GM08714 (cell line): ENCODE measurements around the gene PRELID3B.

Experiments used
- H3K4me3 ChIP-seq: fragments of 200-500 bp; sonication (Bioruptor generic); 2 replicates; pipeline ENCODE4 v1.5.1; 2014; ENCODE audit warnings: mild to moderate bottlenecking, low read length, inconsistent platforms
- ZNF274 ChIP-seq: IDR thresholded peaks from 2 replicates; pipeline ENCODE4 v1.6.1; 2012; ENCODE audit warnings: mild to moderate bottlenecking, low read depth, low read length

The PRELID3B gene

DNA sequence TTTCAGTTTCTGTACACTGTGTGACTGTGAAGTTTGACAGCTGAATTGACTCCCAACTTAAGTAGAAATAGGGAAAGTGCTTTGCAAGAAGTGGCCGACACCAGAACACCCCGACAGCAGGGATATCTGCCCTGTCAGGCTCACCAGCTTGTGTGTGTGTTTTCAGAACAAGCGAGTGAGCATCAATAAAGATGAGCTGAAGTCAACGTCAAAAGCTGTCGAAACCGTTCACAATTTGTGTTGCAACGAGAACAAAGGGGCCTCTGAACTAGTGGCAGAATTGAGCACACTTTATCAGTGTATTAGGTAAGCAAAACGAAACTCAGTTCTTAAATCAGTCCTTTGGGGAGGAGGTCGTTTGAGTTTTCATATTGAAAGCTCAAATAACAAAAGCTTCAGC, 50.9 kb downstream of the PRELID3B start:
- H3K4me3 ChIP-seq = no peak overlapping the region
- no peak for TF ChIP-seq ZNF274

DNA sequence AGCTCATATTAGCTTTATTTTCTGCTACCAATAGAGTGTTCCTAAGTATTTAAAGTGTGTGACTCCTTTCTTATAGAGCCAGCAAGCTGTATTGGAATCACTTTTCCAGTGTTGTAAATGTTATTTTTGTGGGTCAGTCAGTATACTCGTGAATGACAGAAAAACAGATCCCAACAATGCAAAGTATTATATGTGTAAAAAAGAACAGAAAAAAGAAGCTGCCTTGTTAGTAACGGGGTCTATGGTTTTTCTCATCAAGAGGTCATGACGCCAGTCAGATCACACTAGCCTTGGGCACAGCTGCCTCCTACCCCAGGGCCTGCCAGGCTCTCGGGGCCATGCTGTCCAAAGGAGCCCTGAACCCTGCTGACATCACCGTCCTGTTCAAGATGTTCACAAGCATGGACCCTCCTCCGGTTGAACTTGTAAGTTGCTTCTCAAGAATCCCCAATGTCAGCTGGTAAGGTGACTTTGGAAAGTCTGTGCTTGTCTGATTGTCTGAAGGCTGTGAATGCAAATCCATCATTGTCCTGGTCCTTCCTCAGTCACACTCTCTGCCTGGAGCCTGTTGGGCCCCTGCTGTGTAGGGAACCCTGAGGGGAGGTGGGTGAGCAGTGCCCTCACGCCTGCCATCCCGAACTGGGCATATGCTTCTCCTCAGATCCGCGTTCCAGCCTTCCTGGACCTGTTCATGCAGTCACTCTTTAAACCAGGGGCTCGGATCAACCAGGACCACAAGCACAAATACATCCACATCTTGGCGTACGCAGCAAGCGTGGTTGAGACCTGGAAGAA, 51.7 kb downstream of the PRELID3B start:
- no peak for TF ChIP-seq ZNF274

DNA sequence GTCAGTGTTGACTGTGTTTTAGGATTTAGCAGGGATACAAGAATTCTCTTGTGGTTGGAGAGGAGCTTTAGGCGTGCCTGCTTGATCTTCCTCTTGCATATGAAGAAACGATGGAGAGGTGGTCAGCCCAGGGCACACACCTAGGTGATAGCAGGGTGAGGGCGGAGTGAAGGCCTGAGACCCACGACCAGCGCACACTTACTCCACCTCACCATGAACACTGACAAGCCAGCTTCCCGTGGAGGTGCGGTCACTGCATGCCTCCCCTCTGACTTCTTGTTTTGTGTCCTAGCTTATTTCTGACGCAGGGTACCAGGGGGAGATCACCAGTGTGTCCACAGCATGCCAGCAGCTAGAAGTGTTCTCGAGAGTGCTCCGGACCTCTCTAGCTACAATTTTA, 53.4 kb downstream of the PRELID3B start:
- no peak for TF ChIP-seq ZNF274
- no peak overlapping the region for H3K4me3 ChIP-seq

More for the DNA sequence above, 51.7 kb downstream of the PRELID3B start:
- no peak overlapping the region for H3K4me3 ChIP-seq

DNA sequence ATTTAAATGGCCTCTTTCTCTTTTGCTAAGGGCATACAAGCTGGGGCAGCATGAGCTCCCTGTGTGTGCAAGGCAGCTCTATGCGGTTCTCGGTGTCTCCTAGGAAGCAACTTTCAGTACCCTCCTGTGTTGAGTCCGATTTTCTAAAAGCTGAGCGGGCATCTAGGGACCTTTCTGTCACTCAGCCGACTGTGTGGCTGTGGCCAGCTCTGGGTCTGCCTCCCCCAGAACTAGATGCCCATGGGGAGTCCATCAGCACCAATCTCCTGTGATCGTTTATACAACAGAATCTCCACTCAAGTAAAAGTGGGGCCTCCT, 54.1 kb downstream of the PRELID3B start:
- H3K4me3 ChIP-seq = no peak overlapping the region
- no peak for TF ChIP-seq ZNF274

DNA sequence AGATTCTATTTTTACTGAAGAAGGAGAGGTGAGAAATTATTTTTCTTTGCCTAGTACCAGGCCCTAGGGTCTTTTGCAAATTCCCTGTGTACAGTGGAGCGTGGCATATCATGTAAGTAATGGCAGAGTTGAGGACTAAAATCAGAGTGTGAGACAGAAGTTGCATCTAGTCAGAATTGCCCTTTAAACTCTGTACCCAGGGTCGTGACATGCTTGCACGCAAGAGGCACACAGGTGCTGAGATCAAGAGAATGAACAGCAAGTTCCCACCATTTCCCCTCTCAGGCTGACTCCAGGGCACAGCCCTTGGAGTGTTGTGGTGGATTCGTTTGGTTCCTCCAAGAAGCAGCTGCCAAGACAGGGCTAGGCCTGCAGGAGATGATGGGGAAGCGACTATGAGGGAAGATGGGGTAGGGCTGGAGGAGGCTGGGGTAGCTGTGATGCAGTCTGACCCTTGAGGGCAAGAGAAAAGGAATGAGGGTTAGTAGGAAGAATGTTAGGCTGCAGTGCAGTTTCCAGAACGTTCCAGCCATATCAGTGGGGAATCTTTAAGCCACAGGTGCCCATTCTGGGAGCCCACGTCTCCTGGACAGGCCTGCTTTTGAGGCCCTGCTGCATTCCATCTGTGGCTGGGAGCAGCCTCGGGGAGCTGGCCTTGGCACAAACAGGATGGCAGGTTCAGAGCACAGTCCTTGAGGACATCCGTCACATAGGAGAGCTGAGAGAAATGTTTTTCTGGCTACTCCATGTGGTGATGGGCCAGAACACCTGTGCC, 54.6 kb downstream of the PRELID3B start:
- H3K4me3 ChIP-seq = no peak overlapping the region
- no peak for TF ChIP-seq ZNF274

DNA sequence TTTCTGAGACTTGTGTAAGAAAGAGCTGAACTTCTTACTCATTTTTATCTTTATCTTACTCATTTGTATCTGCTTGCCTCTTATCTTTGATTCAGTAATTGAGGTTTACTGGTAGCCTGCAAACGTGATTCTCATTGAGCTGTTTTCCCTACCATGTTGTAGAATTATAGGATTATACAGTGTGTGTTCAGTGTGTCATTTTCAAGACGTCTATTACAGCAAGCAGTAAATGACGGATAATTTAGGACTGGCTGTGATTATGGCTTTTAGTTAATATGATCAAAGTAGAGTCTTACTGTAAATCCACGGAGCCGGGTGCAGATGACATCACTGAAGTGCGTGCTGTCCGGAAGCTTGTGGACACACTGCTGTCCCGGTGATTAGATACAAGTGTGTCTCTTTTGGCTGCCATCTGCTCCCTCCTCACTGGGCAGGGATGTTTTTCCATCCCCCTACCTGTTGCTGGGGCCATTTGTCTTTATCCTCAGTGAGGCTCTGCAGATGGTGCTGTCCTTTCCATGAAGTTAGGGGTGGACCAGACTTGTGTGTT, 55.5 kb downstream of the PRELID3B start:
- no peak overlapping the region for H3K4me3 ChIP-seq
- no peak for TF ChIP-seq ZNF274

DNA sequence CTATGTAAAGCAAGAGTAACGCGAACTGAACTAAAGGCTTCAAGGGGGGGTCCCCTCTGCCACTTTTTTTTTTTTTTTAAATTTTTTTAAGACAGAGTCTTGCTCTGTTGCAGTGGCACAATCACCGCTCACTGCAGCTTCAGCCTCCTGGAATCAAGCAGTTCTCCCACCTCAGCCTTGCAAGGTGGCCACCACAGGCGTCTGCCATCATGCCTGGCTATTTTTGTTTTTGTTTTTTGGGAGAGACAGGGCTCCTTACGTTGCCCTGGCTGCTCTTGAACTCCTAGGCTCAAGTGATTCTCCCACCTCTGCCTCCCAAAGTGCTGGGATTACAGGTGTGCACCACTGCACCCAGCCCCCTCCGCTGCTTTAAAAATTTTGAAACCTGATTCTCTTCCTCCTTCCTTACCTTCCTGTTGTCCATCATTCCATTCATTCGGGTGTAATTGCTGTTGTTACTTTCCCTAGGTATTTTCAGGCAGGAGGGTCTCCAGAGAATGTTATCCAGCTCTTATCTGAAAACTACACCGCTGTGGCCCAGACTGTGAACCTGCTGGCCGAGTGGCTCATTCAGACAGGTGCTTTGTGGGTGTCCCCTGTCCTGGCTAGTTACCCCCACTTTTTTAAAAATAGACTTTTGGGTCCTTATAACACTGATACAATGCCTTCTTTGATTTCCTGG, 56.2 kb downstream of the PRELID3B start:
- H3K4me3 ChIP-seq = no peak overlapping the region
- TF ChIP-seq ZNF274 = no peak

DNA sequence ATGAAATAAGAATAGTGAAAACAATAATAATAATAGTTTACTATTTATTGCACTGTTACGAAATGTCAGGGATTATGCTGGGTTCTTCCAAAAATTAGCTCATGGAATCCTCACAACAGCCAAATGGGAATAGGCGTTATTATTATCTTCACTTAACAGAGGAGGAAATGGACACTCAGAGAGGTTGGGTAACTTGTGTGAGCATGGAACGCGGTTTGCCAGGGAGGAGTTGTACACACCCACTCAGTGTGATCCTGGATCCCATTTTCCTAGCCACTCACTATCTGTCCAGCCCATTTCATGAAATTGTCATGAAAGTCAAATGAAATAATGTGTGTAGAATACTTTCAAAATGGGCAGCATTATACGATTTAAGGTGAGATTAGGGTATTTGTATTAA, 56.9 kb downstream of the PRELID3B start:
- H3K4me3 ChIP-seq = no peak overlapping the region
- TF ChIP-seq ZNF274 = no peak

DNA sequence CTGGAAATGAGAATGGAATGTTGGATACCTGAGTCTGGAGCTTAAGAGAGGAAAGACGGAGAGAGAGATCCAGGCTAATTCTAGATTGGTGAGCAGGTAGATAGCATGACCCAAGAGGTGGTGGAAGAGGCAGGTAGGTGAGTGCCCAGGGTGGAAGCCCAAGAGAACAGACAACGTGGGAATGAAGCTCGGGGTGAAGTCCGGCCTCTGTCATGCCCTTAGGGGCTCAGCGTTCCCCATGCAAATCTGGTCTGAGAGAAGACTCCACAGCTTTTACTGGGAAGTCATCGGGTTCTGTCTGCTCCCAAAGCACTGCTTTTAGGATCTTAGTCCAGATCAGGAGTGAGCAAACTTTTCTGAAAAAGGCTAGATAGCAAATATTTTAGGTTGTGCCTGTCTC, 57.9 kb downstream of the PRELID3B start:
- H3K4me3 ChIP-seq = no peak overlapping the region
- no peak for TF ChIP-seq ZNF274
